NCI-H2029 (cell line): ENCODE measurements around the gene NR6A1.

Experiments used
- DNase-seq: peaks from one replicate; lab custom pipeline; 2025; lab: John Stamatoyannopoulos, UW

NR6A1 gene

GRCh38 chr9:124724415-124725067, 46.6 kb downstream of the NR6A1 start:
- DNase-seq: no peak

- DNase-seq: no peak
Measured at GRCh38 chr9:124723352-124723751, 47.8 kb downstream of the NR6A1 start.

GRCh38 chr9:124721109-124721906, 49.8 kb downstream of the NR6A1 start:
- no peak for DNase-seq

GRCh38 chr9:124720429-124721108, 50.5 kb downstream of the NR6A1 start:
- no peak for DNase-seq

- no peak for DNase-seq
Measured at GRCh38 chr9:124718928-124719327, 52.2 kb downstream of the NR6A1 start.

GRCh38 chr9:124717597-124717996, 53.5 kb downstream of the NR6A1 start:
- DNase-seq: no peak

- no peak for DNase-seq
Measured at GRCh38 chr9:124716808-124717207, 54.3 kb downstream of the NR6A1 start.

- DNase-seq: no peak
Measured at GRCh38 chr9:124710766-124711165, 60.3 kb downstream of the NR6A1 start.

- no peak for DNase-seq
Measured at GRCh38 chr9:124709292-124709690, 61.8 kb downstream of the NR6A1 start.

GRCh38 chr9:124708633-124709291, 62.3 kb downstream of the NR6A1 start:
- no peak for DNase-seq

GRCh38 chr9:124708074-124708473, 63.0 kb downstream of the NR6A1 start:
- DNase-seq: no peak

GRCh38 chr9:124707666-124708065, 63.4 kb downstream of the NR6A1 start:
- DNase-seq: no peak

GRCh38 chr9:124706685-124707084, 64.4 kb downstream of the NR6A1 start:
- no peak for DNase-seq

- DNase-seq: no peak
Measured at GRCh38 chr9:124699575-124699974, 71.5 kb downstream of the NR6A1 start.

GRCh38 chr9:124698265-124698664, 72.8 kb downstream of the NR6A1 start:
- DNase-seq: no peak

- DNase-seq: no peak
Measured at GRCh38 chr9:124697326-124698200, 73.5 kb downstream of the NR6A1 start.

GRCh38 chr9:124696101-124696500, 75.0 kb downstream of the NR6A1 start:
- no peak for DNase-seq

- DNase-seq: no peak
Measured at GRCh38 chr9:124695280-124695890, 75.7 kb downstream of the NR6A1 start.

- DNase-seq: no peak
Measured at GRCh38 chr9:124694414-124695279, 76.5 kb downstream of the NR6A1 start.

- no peak for DNase-seq
Measured at GRCh38 chr9:124693403-124693802, 77.7 kb downstream of the NR6A1 start.
